Measurements from ENCODE around the gene RAB26.

Gene RAB26

DNA sequence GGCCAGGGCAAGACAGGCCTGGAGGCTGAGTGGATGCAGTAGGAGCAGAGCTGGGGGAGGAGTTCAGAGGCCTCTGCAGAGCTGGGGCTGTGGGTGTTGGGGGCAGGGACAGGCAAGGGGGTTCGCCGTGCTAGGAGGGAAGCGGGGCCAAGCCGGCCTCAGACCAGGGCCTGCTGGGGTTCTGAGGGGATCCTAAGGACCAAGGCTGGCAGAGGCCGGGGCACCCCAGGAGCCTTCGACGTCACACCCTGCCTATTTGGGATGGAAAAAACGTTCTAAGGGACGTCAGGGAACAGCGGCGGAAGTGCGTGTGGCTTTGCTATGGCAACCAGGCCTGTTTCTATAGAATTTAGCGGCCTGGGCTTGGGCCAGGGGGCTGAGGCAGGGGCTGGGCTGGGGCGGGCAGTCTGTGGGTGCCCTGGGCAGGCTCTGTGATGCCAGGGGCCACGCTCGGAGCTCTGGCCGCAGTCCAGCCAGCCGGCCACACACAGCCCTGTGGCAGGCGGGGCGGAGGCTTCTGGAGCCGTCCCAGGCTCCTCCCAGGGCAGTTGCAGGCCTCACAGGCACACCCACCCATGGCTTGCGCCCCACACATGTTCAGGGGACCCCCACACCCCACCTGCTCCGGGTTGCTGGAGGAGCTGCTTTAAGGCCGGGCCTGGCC is 10.9 kb downstream of the RAB26 start:
- in situ Hi-C loops (cut with MboI; ENCODE audit: low sequenced_read_pairs), result no loop called here

DNA sequence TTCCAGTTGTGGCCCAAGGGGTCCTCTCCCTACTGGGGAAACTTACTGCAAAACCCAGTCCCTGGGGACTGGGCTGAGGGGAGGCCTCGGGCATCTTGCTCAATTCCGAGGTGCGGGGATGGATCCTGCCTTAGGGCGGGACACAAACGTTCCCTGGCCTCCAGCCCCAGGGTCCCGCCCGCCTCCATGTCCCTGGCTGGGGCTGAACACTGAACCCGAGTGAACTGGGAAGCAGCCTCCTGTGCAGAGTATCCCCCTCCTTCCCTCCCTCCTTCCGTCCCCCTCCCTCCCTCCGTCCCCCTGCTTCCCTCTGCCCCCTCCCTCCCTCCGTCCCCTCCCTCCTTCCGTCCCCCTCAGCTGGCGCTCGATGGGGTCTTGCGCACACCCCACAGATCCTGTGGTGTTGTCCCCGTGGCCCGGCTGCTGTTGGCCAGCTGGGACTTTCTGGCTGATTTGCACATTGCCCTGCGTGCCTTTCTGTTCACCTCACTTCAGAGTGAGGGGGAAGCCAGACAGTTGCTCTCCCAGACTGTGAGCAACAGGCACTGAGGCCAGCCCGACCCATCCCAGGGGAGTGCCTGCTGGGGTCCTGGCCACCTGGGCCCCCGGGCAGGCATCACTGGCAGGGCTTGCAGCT is 12.6 kb downstream of the RAB26 start:
- in situ Hi-C loops (cut with MboI; ENCODE audit: low sequenced_read_pairs), result no loop called here

DNA sequence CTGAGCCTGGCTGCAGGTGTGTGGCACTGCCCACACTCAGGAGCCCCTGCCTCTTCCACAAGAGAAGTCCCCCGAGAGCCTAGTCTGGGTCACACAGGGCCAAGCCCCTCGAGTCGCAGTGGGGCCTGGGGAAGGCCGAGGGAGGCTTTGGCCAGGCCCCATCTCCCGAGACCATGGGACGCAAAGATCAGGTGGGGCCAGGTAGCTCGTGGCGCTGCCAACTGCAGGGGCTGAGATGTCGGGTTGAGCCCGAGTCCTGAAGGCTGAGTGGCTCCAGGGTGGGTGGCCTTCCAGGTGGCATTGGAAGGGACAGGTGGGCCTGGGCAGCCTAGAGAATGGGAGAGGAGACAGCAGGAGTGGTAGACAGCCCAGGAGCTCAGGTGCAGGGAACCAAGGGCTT is 13.5 kb downstream of the RAB26 start:
- in situ Hi-C loops (cut with MboI; ENCODE audit: low sequenced_read_pairs), result no loop called here

DNA sequence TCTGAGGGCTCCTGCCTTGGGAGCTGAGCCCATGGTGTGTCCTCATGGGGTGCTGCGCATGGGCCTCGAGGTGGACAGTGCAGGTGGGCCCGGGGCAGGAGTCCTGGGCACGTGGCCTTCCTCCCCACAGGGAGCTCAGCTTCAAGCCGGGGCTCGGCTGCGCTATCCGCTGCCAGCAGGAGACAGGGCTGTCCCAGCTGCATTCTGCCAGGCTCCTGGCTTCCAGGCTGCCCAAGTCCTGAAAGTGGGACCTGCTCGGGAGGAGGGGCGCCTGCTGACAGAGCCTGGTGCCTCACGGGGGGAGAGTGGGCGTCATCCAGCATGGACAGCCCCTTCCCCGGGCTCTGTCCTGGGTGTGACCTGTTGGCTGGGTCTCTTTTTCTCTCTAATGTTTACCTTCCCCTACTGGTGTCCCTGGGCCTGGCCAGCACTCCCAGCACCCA is 14.3 kb downstream of the RAB26 start:
- in situ Hi-C loops (cut with MboI; ENCODE audit: low sequenced_read_pairs), result no loop called here

DNA sequence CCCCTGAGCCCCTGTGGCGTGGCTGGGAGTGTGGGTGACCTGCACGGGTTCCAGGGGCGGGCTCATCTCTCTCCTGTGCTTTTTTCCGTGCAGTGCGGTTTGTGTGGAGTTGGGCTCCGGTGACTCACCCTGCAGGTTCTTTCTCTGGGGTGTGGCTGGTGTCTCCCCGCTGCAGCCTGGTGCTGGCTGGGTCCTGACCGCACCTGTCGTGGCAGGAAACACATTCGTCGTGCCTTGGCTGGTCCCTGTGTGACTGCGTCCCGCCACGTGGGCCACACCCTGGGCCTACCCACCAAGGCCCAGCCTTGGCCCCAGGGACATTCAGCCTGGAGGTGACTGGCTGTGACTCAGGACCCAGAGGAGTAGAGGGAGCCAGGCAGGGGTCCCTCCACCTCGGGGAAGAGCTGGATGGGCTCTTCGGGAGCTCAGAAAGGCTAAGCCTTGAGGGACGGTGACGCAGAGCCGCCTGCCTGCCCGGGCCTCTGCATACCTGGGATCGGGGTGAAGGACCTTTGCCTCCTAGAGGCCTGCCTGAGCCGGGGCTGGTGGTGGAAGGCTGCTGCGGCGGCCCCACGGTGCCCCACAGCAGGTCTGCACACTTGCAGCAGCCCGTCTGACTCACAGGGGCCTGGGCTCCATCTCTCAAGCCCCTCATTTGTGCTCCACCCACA is 14.9 kb downstream of the RAB26 start:
- in situ Hi-C loops (cut with MboI; ENCODE audit: low sequenced_read_pairs), result no loop called here

- in situ Hi-C loops (cut with MboI; ENCODE audit: low sequenced_read_pairs), result no loop called here
Observed at GRCh38 chr16:2165861-2166260, 17.4 kb downstream of the RAB26 start.

- in situ Hi-C loops (cut with MboI; ENCODE audit: low sequenced_read_pairs), result no loop called here
Observed at GRCh38 chr16:2166263-2167067, 18.0 kb downstream of the RAB26 start.

- in situ Hi-C loops (cut with MboI; ENCODE audit: low sequenced_read_pairs), result no loop called here
Observed at GRCh38 chr16:2167068-2167638, 18.7 kb downstream of the RAB26 start.

- in situ Hi-C loops (cut with MboI; ENCODE audit: low sequenced_read_pairs), result no loop called here
Observed at GRCh38 chr16:2170080-2170479, 21.7 kb downstream of the RAB26 start.

DNA sequence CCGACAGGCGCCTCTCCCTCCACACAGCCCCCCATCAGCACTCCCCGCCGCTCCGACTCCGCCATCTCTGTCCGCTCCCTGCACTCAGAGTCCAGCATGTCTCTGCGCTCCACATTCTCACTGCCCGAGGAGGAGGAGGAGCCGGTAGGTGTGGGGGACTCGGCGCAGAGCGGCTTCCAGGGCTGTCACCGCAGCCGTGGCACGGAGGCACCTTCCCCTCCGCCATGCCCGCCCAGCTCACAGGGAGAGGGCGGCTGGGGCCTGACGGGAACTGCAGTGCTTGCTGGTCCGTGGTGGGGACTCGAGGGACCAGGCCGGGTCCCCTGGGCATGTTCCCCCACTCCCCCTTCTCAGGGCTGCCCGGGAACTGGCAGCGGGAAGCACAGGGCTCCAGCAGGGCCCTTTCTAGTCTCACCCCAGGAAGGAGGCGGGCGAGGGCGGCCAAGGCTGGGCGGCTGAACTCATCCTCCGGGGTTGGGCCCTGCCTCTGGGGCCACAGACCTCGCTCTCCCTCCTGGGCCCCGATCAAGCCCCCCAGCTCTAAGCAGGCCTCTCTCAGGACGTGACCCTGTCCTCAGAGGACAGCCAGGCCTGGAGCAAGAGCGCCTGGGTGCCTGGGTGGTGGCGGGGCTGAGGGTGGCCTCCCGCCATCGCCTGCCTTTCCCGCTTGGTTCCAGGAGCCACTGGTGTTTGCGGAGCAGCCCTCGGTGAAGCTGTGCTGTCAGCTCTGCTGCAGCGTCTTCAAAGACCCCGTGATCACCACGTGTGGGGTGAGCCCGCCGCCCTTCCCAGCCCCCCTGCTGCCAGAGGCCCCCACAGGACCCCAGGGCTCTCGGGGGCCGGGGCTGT is 22.4 kb downstream of the RAB26 start:
- in situ Hi-C loops (cut with MboI; ENCODE audit: low sequenced_read_pairs), result no loop called here

DNA sequence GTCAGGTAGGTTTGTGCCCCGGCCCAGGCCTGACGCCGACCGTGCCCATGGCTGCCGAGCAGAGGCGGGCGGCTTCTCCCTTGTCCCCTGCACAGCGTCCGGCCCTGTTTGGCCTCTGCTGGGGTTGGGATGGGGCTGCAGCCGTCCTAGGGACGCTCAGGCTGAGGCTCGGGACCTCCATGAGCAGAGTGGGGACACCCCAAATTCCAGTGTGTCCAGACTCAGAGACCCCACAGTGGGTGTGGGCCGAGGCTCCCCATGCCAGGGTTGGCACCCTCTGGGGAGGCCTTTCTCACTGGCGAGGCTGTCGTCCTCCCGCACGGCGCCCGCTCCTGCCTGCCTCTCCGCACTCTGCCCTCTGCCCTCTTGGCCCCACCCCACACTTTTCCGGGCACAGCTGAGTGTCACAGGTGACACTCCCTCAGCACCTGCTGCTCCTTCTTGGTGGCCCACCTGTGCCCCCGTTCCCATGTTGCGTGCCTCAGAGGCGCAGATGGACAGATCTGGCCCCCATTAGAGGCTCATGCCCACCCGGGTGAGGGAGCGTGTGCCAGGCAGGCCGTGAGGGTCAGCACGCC is 23.3 kb downstream of the RAB26 start:
- in situ Hi-C loops (cut with MboI; ENCODE audit: low sequenced_read_pairs), result no loop called here

DNA sequence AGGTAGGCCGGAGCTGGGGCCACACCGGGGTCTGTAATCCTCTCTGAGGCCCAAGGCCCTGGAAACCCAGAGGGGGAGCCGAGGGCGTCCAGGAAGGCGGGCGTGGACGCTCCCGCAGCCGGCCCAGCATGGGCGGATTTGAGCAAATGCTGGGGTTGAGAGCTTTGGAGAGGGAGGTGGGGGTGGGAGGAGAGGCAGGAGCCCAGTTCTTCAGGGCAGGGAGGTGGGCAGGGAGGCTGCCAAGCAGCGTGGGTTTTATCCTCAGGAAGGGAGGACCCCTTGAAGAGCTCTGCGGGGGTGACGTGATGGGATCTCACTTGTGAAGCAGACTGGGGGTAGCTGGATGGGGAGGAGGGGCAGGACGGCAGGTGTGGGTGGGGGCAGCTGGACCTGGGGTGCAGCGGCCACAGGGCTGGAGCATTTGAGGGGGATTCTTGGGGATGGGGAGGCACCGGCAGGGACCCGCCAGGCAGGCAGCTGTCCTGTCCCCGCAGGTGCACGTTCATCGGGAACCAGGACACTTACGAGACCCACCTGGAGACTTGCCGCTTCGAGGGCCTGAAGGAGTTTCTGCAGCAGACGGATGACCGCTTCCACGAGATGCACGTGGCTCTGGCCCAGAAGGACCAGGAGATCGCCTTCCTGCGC is 24.4 kb downstream of the RAB26 start:
- in situ Hi-C loops (cut with MboI; ENCODE audit: low sequenced_read_pairs), result no loop called here

DNA sequence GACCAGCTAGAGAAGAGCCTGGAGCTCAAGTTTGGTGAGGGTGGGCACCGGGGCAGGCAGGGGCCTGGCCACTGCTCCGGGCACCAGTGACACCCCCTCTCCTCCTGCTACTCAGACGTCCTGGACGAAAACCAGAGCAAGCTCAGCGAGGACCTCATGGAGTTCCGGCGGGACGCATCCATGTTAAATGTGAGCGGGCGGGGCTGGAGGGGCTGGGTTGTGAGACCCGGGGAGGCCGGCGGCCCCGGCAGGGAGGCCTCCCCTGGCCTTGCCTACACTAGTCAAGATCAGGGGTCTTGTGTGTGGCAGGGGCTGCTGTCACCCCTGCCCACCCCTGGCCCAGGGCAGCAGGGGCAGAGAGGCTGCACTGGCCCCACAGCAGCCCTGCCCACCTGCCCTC is 24.9 kb downstream of the RAB26 start:
- in situ Hi-C loops (cut with MboI; ENCODE audit: low sequenced_read_pairs), result no loop called here

DNA sequence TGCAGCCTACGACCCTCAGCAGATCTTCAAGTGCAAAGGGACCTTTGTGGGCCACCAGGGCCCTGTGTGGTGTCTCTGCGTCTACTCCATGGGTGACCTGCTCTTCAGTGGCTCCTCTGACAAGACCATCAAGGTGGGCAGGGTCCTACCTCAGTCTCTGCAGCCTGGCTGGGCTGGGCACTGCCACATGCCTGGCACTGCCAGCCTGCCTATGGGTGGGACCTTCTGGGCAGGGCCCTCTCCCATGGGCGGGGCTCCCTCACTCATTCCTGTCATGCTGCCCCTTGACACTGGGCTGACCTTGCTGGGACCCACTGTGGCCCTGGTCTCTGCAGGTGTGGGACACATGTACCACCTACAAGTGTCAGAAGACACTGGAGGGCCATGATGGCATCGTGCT is 25.5 kb downstream of the RAB26 start:
- in situ Hi-C loops (cut with MboI; ENCODE audit: low sequenced_read_pairs), result no loop called here

DNA sequence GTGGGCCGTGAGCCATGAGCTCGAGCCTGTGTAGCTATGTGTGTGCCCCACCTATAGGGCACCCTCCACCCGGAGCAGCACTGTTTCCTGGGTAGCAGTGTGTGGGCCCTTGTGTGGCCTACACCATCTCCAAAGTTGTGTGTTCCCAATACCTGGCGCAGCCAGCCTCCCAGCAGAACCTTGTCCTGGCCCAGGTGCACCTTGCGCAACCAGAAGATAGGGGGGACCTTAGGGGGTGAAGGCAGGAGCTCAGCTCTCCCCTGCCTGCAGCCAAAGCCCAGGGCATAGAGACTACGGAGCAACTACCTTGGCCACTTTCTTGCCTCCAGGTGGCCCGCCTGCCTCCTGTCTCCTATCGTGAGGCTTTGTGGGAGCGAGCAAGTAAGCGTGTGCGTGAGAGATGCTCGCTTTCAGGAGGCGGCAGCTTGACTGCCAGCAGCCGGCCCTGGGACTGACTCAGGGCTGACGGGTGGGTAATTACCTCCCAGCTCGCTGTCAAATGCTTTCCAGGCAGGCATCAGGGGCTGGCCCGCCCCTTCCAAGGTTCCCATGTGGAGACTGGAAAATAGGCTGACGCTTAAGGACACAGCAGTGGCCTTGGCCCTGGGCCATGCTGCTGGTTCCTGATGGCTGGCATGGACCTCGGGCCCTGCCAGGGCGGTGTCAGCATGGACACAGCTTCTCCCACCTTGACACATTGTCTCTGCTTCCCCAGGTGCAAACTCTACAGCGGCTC is 26.1 kb downstream of the RAB26 start:
- in situ Hi-C loops (cut with MboI; ENCODE audit: low sequenced_read_pairs), result no loop called here

GRCh38 chr16:2175454-2175853 is 27.0 kb downstream of the RAB26 start:
- in situ Hi-C loops (cut with MboI; ENCODE audit: low sequenced_read_pairs), result no loop called here

GRCh38 chr16:2176047-2176446 is 27.6 kb downstream of the RAB26 start:
- in situ Hi-C loops (cut with MboI; ENCODE audit: low sequenced_read_pairs), result no loop called here

GRCh38 chr16:2177101-2177500 is 28.7 kb downstream of the RAB26 start:
- in situ Hi-C loops (cut with MboI; ENCODE audit: low sequenced_read_pairs), result no loop called here

GRCh38 chr16:2177561-2177960 is 29.1 kb downstream of the RAB26 start:
- in situ Hi-C loops (cut with MboI; ENCODE audit: low sequenced_read_pairs), result no loop called here

All from hTERT RPE-1 (cell line).